ENCODE data around the gene MX2.
A peak's percentile ranks its signal among the peaks of the same experiment; 100 is the strongest.

Gene MX2

DNA sequence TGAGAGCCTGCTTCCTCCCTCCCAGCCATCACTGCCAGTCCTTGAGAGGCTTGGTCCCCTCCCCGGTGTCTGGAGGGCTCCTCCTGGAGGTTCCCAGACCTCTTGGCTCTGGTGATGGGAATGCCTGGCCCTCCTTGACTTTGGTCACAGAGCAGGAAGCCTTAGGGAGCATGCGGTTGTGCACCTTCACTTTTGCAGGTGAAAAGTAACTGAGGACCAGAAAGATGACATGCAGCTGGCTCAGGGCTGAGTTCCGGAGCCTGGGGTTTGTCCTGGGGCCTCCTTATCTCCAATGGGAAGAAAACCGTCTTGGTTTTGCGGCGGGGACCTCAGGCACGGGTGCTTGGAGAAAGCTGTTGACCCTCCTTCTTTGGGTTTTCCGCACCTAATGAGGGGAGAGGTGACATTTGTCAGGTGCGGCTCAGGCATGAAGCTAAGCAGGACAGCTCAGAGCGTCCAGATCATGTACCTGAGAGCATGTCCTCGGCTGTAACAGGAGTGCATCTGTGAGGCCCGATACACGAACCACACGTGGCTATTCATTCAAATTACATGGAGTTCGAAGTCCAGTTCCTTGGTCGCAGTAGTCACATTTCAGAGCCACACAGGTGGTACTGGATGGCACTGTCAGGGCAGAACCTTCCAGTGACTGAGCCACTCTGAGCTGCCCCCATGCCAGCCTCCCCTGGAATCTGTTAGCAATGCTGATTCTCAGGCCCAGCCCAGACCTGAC is 608 bp upstream of the MX2 start:
- TF ChIP-seq, protein P1, sequence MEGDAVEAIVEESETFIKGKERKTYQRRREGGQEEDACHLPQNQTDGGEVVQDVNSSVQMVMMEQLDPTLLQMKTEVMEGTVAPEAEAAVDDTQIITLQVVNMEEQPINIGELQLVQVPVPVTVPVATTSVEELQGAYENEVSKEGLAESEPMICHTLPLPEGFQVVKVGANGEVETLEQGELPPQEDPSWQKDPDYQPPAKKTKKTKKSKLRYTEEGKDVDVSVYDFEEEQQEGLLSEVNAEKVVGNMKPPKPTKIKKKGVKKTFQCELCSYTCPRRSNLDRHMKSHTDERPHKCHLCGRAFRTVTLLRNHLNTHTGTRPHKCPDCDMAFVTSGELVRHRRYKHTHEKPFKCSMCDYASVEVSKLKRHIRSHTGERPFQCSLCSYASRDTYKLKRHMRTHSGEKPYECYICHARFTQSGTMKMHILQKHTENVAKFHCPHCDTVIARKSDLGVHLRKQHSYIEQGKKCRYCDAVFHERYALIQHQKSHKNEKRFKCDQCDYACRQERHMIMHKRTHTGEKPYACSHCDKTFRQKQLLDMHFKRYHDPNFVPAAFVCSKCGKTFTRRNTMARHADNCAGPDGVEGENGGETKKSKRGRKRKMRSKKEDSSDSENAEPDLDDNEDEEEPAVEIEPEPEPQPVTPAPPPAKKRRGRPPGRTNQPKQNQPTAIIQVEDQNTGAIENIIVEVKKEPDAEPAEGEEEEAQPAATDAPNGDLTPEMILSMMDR (IDR thresholded peaks at IDR 0.05; ENCODE audit: borderline replicate concordance, insufficient read depth, low read depth, low read length): no peak
- H3K4me3 ChIP-seq (ENCODE audit: low read depth, low read length): no peak overlapping the region

DNA sequence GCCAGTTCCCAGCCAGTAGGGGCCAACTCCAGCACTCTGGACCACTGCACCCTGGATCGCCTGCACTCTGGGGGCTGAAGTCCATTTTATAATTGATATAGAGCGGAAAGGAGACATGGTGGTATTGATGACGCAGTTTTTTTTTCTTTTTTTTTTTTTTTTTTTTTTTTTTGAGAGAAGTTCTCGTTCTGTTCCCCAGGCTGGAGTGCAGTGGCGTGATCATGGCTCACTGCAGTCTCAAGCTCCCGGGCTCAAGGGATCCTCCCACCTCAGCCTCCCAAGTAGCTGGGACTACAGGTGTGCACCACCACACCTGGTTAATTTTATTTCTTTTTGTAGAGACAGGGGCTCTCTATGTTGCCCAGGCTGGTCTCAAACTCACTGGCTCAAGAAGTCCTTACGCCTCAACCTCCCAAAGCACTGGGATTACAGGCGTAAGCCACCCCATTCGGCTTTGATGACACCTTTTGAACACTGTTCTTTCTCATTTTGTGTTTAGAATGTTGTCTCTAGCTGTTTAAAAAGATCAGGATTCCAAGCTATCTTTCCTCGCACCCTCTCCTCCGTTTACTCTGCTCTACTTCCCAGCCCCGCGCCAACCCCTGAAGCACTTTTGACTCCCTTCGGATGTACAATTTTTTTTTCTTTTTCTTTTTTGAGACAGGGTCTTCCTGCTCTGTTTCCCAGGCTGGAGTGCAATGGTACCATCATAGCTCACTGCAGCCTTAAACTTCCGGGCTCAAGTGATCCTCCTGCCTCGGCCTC is 960 bp downstream of the MX2 start:
- H3K4me3 ChIP-seq (ENCODE audit: low read depth, low read length): peak overlapping the region; percentile 50

DNA sequence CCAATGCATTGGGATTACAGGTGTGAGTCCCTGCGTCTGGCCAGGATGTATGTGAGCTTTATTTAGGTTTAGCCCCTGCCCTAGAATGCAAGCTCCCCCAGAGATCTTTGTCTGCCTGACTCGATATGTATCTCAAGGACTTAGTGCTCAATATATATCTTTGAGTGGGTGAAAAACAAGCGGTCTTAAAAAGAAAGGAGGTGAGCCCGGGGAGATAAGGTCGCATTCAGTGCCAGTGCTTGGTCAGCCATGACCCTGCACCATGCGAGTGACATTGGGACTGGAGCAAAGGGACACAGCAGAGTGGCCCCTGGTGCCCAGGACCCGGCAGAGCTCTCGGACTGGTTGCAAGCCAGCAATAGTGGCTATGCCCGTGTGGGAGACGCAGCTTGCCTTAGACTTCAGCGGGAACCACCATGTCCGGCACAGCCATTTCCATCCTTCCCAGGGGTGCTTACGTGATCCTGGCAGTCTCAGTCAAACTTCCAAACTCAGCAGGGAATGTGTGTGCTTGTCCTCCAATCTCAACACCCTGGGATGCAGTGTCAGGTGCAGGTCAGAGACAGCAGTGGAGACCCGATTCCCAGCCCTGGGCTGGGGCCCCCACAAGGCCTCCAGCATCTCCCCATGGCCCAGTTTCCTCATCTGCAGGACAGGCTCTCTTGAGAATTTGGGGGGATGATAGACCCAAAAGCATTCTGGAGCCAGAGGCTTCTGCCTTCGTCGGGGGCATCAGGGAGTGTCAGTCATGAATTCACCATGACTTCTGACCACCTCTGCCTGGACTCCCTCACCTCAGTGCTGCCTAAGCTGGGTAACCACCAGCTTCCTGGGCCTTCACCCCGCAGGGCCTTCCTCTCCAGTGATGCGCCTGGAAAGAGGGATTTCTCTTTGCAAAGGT is 1.8 kb downstream of the MX2 start:
- H3K4me3 ChIP-seq (ENCODE audit: low read depth, low read length): no peak overlapping the region
- TF ChIP-seq, protein P1 (IDR thresholded peaks at IDR 0.05; ENCODE audit: borderline replicate concordance, insufficient read depth, low read depth, low read length): no peak

More for the DNA sequence above, 960 bp downstream of the MX2 start:
- TF ChIP-seq, protein P1 (IDR thresholded peaks at IDR 0.05; ENCODE audit: borderline replicate concordance, insufficient read depth, low read depth, low read length): no peak

DNA sequence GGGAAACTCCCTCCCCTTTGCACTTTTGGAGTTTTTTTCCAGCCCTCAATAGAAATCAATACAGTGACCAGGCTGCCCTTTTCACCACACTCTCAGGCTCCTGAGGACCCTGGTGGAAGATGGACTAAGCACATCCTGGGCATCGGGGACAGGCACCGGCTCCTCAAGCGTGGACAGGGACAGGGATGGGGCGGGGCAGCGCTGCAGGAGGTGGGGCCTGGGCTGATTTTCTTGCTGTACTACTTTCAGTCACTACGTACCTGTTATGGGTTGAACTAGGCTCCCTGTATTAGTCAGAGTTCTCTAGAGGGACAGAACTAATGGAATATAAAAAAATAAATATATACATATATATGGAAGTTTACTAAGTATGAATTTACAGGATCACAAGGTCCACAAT is 2.5 kb downstream of the MX2 start:
- TF ChIP-seq, protein P1 (IDR thresholded peaks at IDR 0.05; ENCODE audit: borderline replicate concordance, insufficient read depth, low read depth, low read length): no peak
- no peak overlapping the region for H3K4me3 ChIP-seq (ENCODE audit: low read depth, low read length)

DNA sequence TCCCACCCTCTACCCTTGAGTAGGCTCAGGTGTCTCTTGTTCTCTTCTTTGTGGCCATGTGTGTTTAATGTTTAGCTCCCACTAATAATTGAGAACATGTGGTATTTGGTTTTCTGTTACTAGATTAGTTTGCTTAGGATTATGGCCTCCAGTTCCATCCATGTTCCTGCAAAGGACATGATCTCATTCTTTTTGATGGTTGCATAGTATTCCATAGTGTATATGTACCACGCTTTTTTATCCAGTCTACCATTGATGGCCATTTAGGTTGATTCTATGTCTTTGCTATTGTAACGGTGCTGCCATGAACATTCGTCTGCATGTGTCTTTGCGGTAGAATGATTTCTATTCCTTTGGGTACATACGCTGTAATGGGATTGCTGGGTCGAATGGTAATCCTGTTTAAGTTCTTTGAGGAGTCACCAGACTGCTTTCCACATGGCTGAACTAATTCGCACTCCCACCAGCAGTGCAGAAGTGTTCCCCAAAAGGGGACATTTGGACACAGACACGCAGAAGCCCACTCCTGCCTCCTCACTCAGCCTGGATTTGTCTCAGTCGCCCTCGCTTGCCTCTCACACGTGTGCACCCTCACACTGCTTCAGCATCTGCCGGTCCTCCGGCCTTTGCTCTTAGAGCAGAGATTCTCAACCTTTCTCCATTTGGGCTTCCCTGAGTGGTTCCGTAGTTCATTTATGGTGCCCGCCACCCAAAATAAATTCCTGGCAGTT is 3.7 kb downstream of the MX2 start:
- TF ChIP-seq, protein P1 (IDR thresholded peaks at IDR 0.05; ENCODE audit: borderline replicate concordance, insufficient read depth, low read depth, low read length): no peak
- no peak overlapping the region for H3K4me3 ChIP-seq (ENCODE audit: low read depth, low read length)

DNA sequence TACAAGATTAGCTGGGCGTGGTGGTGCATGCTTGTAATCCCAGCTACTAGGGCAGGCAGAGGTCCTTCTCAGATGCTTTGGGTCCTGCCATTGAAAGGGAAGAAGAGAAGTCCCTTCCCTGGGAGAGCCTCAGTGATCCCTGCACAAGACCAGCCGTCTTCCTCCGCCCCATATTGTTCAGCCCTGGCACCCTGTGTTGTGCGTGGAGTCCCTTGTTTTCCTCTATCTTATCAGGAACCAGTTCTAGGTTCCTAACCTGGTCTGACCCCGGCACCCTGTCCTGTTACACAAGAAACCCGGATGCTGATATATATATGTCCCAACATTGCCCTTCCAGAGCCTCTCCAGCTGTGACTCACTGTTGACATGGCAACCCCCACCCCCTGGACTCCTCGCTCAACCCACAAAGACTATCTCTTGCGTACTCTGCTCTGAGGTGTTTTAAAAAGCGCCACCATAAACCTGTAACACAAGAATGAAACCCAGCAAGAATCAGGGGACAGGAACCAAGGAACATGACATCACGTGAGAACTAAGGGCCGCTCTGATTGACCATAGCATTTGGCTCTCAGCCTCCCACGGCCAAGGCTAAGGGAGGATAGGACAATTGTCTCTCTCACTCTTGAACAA is 4.8 kb downstream of the MX2 start:
- TF ChIP-seq, protein P1 (IDR thresholded peaks at IDR 0.05; ENCODE audit: borderline replicate concordance, insufficient read depth, low read depth, low read length): no peak
- no peak overlapping the region for H3K4me3 ChIP-seq (ENCODE audit: low read depth, low read length)

Measured in GM12875 (cell line).